DND-41 (cell line): ENCODE measurements around the gene TMEM39A.

Source experiments
- ATAC-seq: fragments of 200-7000 bp; cut with Tn5 transposase; 3 replicates; pipeline ENCODE4 v1.9.1; 2021; ENCODE audit warnings: low read depth; ENCODE audit not compliant: insufficient read depth
- DNase-seq: peaks from one replicate; pipeline ENCODE4 v3.0.0-alpha.2; 2020
- H2AFZ ChIP-seq: 2 replicates; pipeline ENCODE4 v1.6.0; 2012; ENCODE audit warnings: low read depth, low read length
- H3K27ac ChIP-seq: 2 replicates; pipeline ENCODE4 v1.5.1; 2012; ENCODE audit warnings: low read length, inconsistent platforms
- H3K27me3 ChIP-seq: fragments of 200-600 bp; sonication (generic); 2 replicates; pipeline ENCODE4 v1.6.0; 2012; ENCODE audit warnings: low read length, mild to moderate bottlenecking, inconsistent platforms; ENCODE audit not compliant: insufficient read depth, poor library complexity
- H3K36me3 ChIP-seq: 2 replicates; pipeline ENCODE4 v1.5.1; 2012; ENCODE audit warnings: low read length, inconsistent platforms; ENCODE audit not compliant: insufficient read depth
- H3K4me1 ChIP-seq: 2 replicates; pipeline ENCODE4 v1.5.1; 2012; ENCODE audit warnings: mild to moderate bottlenecking, low read length; ENCODE audit not compliant: insufficient read depth
- H3K4me2 ChIP-seq: 2 replicates; pipeline ENCODE4 v1.6.0; 2012; ENCODE audit warnings: mild to moderate bottlenecking, moderate library complexity, low read length, inconsistent platforms; ENCODE audit not compliant: insufficient read depth
- H3K4me3 ChIP-seq, 2 experiments: fragments of 200-600 bp in 1 of 2; shearing (Covaris generic) in 1 of 2; 2 replicates each; pipeline ENCODE4 v1.5.1; 2012 to 2016; ENCODE audit warnings: inconsistent platforms in 2 of 2, low read length in 2 of 2, mild to moderate bottlenecking in 2 of 2, low read depth in 1 of 2, moderate library complexity in 1 of 2
- H3K79me2 ChIP-seq: 2 replicates; pipeline ENCODE4 v1.6.0; 2012; ENCODE audit warnings: low read length, inconsistent platforms; ENCODE audit not compliant: insufficient read depth
- H3K9ac ChIP-seq: 2 replicates; pipeline ENCODE4 v1.6.0; 2012; ENCODE audit warnings: low read depth, mild to moderate bottlenecking, inconsistent platforms, low read length, moderate library complexity
- H3K9me3 ChIP-seq: 2 replicates; pipeline ENCODE4 v1.5.1; 2012; ENCODE audit warnings: low read length, moderate library complexity, mild to moderate bottlenecking, inconsistent platforms; ENCODE audit not compliant: insufficient read depth, severe bottlenecking
- H4K20me1 ChIP-seq: 2 replicates; pipeline ENCODE4 v1.6.0; 2012; ENCODE audit warnings: low read length; ENCODE audit not compliant: insufficient read depth
- CTCF ChIP-seq: IDR thresholded peaks from 2 replicates; pipeline ENCODE4 v1.5.1; 2012; ENCODE audit warnings: borderline replicate concordance, low read length, moderate library complexity, mild to moderate bottlenecking; ENCODE audit not compliant: poor library complexity, severe bottlenecking; ENCODE audit errors: extremely low read depth
- EZH2 ChIP-seq: IDR thresholded peaks from 3 replicates; pipeline ENCODE4 v1.6.1; 2012; ENCODE audit warnings: borderline replicate concordance, low read depth, mild to moderate bottlenecking, moderate library complexity, low read length, inconsistent platforms; ENCODE audit not compliant: severe bottlenecking

Gene TMEM39A

GRCh38 chr3:119456469-119456868 is 6.9 kb downstream of the TMEM39A start:
- H3K27ac ChIP-seq = no peak overlapping the region
- no peak overlapping the region for H3K9ac ChIP-seq
- peaks cover 26% of the 10 kb centered on the region for H3K79me2 ChIP-seq
- H3K4me2 ChIP-seq = no peak overlapping the region
- ATAC-seq = no peak
- H3K9me3 ChIP-seq = no peaks in the 10 kb centered on the region
- no peaks in the 10 kb centered on the region for H3K27me3 ChIP-seq
- TF ChIP-seq CTCF = no peak
- no peak for TF ChIP-seq EZH2
- H3K4me3 ChIP-seq = no peak overlapping the region
- H4K20me1 ChIP-seq = no peaks in the 10 kb centered on the region
- peaks cover 80% of the 10 kb centered on the region for H3K36me3 ChIP-seq
- peaks cover 15% of the 10 kb centered on the region for H3K4me1 ChIP-seq
- no peak overlapping the region for H2AFZ ChIP-seq
- DNase-seq = no peak

- H3K79me2 ChIP-seq = peaks cover 4% of the 10 kb centered on the region; the same call in 1 of the 2 replicates
Observed at GRCh38 chr3:119453822-119454221, 9.6 kb downstream of the TMEM39A start.

GRCh38 chr3:119444590-119444989 is 18.8 kb downstream of the TMEM39A start:
- Histone ChIP-seq H3K27ac (no peak overlapping the region), H3K4me3 (no peak overlapping the region), H3K27me3 (no peaks in the 10 kb centered on the region), H3K9me3 (no peaks in the 10 kb centered on the region), H3K9ac (no peak overlapping the region), H2AFZ (no peak overlapping the region), H3K4me2 (no peak overlapping the region), H3K4me1 (no peaks in the 10 kb centered on the region), H3K36me3 (peaks cover 81% of the 10 kb centered on the region), H4K20me1 (no peaks in the 10 kb centered on the region), H3K79me2 (no peaks in the 10 kb centered on the region)
- DNase-seq (no peak), ATAC-seq (no peak)
- TF ChIP-seq CTCF (no peak), EZH2 (no peak)

More at GRCh38 chr3:119453822-119454221, 9.6 kb downstream of the TMEM39A start:
- Histone ChIP-seq H3K4me2 (no peak overlapping the region), H3K36me3 (peaks cover 78% of the 10 kb centered on the region), H3K27me3 (no peaks in the 10 kb centered on the region), H3K9ac (no peak overlapping the region), H3K4me1 (no peaks in the 10 kb centered on the region), H3K4me3 (no peak overlapping the region), H4K20me1 (no peaks in the 10 kb centered on the region), H3K9me3 (no peaks in the 10 kb centered on the region), H3K27ac (no peak overlapping the region), H2AFZ (no peak overlapping the region)
- TF ChIP-seq CTCF (no peak), EZH2 (no peak)
- DNase-seq (no peak), ATAC-seq (no peak)

- Histone ChIP-seq H3K9me3 (no peaks in the 10 kb centered on the region), H3K27me3 (no peaks in the 10 kb centered on the region), H3K4me1 (no peaks in the 10 kb centered on the region), H3K4me2 (no peak overlapping the region), H3K9ac (no peak overlapping the region), H3K36me3 (peaks cover 69% of the 10 kb centered on the region), H3K4me3 (no peak overlapping the region), H2AFZ (no peak overlapping the region), H3K27ac (no peak overlapping the region), H4K20me1 (no peaks in the 10 kb centered on the region), H3K79me2 (no peaks in the 10 kb centered on the region)
- TF ChIP-seq CTCF (no peak), EZH2 (no peak)
- no peak for DNase-seq
- ATAC-seq = no peak
Observed at GRCh38 chr3:119443179-119443578, 20.2 kb downstream of the TMEM39A start.
